IPS-NIHi11 (cell line): ENCODE data around the gene PRR20G.

Source experiments
- DNase-seq: peaks from one replicate; pipeline ENCODE4 v3.0.0; 2012; ENCODE audit warnings: mixed read lengths, low spot score

PRR20G gene

GRCh38 chr3:127263586-127264231 lies 24.1 kb downstream of the PRR20G start:
- no peak for DNase-seq

DNA sequence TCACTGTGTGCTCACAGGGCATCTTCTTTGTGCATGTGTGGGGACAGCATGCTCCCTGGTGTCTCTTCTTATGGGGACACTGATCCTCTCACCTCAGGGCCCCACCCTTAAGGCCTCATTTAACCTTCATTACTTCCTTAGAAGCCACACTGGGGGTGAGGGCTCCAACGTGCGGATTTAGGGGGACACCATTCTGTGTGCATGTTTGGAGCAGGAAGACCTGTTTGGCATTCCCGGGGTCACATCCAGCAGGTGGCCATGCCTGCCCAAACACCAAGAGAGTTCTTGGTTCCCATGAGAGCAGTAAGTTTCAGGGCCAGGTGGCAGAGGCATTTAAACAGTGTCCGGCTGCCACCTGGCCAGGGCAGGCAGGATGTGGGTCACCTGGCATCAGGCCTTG lies 24.8 kb downstream of the PRR20G start:
- no peak for DNase-seq

DNA sequence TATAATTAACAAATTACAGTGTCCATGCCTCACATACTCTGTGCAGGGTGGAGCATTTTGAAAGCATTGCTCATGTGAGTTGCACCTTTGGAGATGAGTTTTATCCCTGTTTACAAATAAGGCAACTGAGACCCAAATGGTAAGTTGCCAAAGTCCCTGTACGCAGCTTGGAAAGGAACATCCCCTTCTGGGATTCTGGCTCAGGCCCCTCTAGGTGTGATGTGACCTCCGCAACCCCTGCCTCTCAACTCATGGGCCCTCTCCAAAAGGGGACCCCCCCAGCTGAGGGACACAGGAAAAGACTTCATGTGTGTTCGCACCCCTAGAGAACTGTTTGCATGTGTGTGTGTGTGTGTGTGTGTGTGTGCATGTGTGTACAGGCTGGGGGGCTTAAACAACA lies 25.3 kb downstream of the PRR20G start:
- no peak for DNase-seq

- no peak for DNase-seq
Measured at GRCh38 chr3:127261925-127262324, 25.9 kb downstream of the PRR20G start.

GRCh38 chr3:127260826-127261555 lies 26.9 kb downstream of the PRR20G start:
- no peak for DNase-seq

- no peak for DNase-seq
Measured at GRCh38 chr3:127260416-127260815, 27.4 kb downstream of the PRR20G start.

DNA sequence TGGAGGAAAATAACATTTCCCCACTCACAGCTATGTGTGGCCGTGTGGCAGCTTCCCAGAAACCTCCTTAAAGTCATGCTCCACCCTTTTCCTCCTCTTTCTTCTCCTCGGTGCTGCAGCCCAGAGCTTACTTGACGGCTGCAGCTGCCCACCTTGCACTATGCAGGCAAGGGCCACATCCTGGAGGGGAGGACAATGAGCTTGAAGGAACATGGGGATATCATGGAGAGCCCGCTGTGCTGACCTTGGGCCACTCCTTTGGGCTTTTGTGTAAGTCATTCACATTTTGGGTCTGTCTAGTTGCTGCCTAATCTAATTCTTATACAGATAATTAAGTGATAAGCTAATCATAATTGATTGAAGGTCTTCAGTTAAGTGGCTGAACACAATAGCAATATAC lies 28.0 kb downstream of the PRR20G start:
- no peak for DNase-seq

DNA sequence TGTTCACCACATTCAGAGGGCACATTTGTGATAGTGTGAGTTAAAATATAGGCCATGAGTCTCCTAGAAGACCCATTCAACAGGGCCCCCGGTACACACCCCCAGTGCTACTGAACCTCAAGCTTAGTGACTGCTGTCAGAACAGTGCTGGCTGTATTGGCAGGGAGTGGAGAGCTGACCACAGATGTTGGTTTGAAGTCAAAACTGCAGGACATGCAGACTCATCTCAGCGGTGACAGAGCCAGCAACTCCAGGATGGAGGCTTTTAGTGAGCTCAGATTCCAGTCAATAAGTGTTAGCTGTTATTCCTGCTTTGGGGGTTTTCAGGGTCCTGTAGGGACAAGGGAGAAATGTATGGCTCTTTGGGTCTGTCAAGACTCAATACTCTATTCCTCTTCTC lies 29.1 kb downstream of the PRR20G start:
- no peak for DNase-seq

DNA sequence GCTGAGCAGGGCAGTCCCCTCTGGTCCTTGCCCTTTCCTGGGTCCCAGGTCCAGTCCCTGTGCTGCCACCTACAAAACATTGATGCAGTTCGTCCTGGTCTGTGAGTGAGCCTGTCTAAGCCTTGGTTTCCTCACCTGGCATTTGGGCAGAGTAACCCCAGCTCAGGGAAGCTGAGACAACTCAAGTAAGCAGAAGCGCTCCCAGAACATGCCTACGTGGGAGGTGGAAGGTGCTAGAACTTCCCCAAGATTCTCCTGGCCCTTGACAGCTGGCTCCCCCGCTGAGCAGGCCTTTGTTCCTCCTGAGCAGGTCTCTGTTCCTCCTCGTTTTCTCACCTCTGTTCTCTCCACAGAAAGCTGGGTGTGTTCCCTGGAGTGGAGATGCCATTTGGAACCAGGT lies 30.5 kb downstream of the PRR20G start:
- no peak for DNase-seq

DNA sequence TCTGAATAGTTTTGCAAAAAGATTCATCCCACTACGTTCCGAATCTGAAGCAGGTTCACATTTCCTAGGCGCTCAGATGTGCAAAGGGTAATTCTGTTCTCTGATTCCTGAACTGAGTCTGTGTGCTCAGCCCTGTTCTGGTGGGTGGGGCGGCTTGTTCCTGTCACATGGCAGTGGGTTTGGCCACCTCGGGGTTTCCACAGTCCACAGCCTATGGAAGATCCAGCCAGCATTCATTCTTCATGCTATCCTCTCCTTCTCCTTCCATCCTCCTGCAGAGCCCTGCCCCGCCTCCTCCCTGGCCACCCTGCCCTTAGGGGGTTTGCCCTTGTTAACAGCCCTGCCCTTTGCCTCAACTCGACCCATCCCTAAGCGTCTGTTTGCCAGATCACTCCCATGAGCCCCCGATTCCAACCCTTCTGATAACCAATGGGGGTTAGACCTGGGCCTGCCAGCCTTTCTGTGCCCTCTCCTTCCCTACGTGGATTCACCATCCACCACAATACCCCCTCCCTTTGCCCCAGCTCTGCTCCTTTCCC lies 31.0 kb downstream of the PRR20G start:
- no peak for DNase-seq

- DNase-seq = no peak
Measured at GRCh38 chr3:127256138-127256537, 31.7 kb downstream of the PRR20G start.

- DNase-seq = no peak
Measured at GRCh38 chr3:127255516-127255915, 32.3 kb downstream of the PRR20G start.

- DNase-seq = peak; percentile 35
Measured at GRCh38 chr3:127254730-127255129, 33.1 kb downstream of the PRR20G start.

DNA sequence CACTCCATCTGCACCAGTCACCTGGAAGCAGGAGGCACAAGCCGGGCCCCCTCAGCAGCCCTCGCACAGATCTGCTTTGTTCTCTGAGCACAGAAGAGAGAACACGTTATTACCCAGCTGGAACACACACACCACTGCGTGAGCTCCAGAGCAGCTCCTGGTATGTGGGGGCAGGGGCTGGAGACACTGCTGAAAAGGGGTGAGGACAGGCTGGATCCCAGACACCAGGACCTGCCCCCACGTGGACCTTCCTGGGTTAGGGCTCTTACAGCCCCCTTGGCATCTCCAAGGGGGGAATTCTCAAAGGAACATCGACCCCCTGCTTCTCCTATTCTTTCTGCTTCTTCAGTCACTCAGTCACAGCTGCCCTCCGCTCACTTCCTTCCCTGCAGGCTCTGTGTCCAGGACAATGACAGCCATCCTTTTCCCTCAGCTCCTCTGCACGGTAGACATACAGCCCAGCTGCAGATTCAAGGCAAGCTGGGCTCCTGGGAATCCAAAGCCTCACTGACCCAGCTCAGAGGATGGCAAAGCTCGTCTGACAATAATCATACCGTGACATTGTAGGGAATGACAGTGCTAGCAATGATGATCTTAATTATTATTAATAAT lies 33.7 kb downstream of the PRR20G start:
- DNase-seq = no peak

DNA sequence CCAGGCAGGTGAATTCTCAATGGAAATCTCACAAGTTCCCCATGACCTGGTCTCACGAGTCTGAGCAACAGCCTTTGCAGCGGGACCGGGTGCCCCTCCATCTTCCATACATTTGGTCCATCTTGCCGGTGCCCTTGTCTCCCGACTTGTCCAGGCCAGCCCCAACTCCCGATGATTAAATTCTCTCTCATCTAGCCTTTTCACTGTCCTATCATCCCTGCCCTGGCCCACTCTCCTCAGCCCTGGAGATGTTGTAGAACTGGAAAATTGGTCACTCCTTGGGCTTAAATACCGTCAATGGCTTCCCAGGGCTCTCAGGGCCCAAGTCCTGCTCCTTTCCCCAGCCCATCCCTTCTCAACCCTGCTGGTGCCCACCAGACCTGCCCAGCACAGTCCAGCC lies 34.4 kb downstream of the PRR20G start:
- DNase-seq = no peak

- no peak for DNase-seq
Measured at GRCh38 chr3:127252446-127252845, 35.4 kb downstream of the PRR20G start.

DNA sequence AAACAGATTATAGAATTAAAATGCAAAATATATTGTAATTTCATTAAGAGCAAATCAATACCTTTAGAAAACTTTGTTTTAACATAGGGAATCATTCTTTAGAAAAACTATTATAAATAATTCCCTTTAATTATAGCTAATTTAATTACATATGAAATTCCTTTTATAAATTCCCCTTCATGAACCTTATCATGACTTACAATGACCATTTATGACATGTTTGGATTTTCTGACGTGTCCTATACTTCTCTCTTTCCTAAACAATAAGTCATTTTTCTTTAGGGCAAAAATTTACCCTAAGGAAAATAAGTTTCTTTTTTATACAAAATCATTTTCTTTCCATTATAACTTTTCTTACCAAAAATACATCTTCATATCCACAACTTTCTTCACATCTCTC lies 37.8 kb downstream of the PRR20G start:
- DNase-seq = no peak

DNA sequence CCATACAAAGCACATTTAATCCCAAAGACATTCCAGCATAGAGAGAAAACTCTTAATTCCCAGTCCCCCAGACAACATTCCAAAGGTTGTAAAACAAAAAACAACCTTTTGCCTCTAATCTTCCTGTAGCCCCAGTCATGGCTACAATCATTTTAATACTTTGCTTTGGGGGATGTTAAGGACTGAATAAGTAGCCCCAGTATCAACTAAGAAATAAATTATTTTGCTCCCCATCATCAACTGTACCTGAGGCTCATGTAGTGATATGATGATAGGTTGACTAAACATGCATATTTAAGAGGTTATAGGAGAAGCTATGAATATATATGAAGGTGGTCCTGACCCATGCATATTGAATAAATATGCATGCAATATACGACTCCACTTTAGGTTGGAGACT lies 40.6 kb downstream of the PRR20G start:
- no peak for DNase-seq

GRCh38 chr3:127238602-127239001 lies 49.2 kb downstream of the PRR20G start:
- no peak for DNase-seq

DNA sequence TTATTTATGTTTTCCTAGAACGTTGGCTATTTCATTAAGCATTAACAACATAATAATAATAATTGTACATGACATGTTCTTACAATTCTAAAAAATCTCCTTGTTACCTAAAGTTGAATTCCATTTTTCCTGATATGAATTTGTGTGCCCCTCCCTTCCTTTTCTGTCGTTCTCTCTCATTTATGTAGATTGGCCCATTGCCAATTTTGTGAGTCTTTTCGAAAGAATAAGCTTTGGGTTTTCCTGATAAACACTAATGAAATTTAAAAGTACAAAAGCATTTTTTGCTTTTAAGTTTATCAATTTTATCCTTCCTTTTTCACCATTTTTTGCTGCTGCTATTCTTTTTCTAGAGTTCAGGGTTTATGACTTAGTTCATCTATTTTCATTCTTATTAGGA lies 50.0 kb downstream of the PRR20G start:
- DNase-seq = no peak

DNA sequence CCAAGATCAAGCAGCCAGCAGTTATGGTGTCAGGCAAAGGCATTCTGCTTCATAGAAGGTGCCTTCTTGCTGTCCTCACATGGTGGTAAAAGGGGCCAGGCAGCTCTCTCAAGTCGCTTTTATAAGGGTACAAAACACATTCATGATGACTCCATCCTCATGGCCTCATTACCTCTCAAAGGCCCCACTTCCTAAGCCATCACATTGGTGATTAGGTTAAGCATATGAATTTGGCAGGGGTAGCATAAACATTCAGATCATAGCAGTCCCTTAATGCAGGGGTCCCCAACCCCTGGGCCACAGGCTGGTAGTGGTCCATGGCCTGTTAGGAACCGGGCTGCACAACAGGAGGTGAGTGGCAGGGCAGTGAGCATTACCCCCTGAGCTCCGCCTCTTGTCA lies 52.1 kb downstream of the PRR20G start:
- no peak for DNase-seq

DNA sequence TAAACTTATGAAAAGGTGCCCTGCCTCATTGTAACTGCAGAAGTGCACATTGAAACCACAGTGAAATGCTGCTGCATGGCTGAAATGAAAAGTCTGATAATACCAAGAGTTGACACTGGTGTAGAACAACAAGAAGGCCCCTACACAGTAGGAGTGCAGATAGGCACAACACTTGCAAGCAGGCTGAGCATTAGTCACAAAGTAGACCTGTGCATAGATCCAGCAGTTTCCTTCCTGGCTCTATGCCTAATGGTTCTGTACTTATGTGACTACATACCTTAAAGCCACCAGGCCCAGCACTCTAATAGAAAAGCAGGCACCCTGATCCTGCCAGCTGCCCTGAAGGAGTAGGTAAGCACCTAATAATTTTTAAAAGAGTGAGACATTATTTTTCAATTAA lies 53.1 kb downstream of the PRR20G start:
- DNase-seq = no peak
